ENCODE data around the gene CHRM5. TPM values are rescaled to one million over a fixed set of nuclear protein-coding genes. Genes with fewer than 3 reads are reported as not detected.

Gene CHRM5
- total RNA-seq, 2 donors from 2014 or later, result not detected

DNA sequence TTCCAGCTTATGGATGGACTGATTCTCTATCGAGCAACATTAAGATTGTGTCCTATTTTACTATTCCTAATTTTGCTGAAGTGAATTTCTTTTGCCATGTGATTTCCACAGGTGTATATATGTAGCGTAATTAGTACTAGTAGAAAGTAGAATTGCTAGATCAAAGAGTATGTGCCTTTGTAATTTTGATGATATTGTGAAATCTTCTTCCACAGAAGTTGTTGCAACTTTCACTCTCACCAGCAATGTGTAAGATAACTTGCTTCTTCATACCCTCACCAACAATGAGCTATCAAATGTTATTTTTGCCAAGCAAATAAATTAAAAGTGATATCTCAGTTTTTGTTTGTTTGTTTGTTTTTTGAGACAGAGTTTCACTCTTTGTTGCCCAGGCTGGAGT lies 139.0 kb downstream of the CHRM5 start:
- Mint-ChIP-seq H3K9me3 (peaks cover 2% of the 10 kb centered on the region), H3K4me3 (no peak overlapping the region), H3K27me3 (no peaks in the 10 kb centered on the region), H3K4me1 (ENCODE audit: low read depth in 2 of 2) (peaks cover 0 to 6% of the 10 kb centered on the region in 2 donors), H3K27ac (no peak overlapping the region), H3K36me3 (no peaks in the 10 kb centered on the region)
- DNase-seq (ENCODE audit: low spot score) (no peak), ATAC-seq (no peak)

GRCh38 chr15:34109797-34110663 lies 141.7 kb downstream of the CHRM5 start:
- Mint-ChIP-seq H3K4me1 (ENCODE audit: low read depth in 2 of 2) (no peaks in the 10 kb centered on the region), H3K36me3 (no peaks in the 10 kb centered on the region), H3K27ac (no peak overlapping the region), H3K4me3 (no peak overlapping the region), H3K9me3 (no peaks in the 10 kb centered on the region), H3K27me3 (peaks cover 5 to 12% of the 10 kb centered on the region in 2 donors)
- ATAC-seq (no peak), DNase-seq (ENCODE audit: low spot score) (no peak)

GRCh38 chr15:34111488-34111887 lies 143.2 kb downstream of the CHRM5 start:
- no peak overlapping the region for H3K4me3 Mint-ChIP-seq
- H3K36me3 Mint-ChIP-seq, result no peaks in the 10 kb centered on the region
- no peaks in the 10 kb centered on the region for H3K4me1 Mint-ChIP-seq (ENCODE audit: low read depth in 2 of 2)
- H3K27me3 Mint-ChIP-seq, result peaks cover 5 to 12% of the 10 kb centered on the region in 2 donors
- H3K9me3 Mint-ChIP-seq, result no peaks in the 10 kb centered on the region
- H3K27ac Mint-ChIP-seq, result no peak overlapping the region
- ATAC-seq, result no peak
- DNase-seq (ENCODE audit: low spot score), result no peak

DNA sequence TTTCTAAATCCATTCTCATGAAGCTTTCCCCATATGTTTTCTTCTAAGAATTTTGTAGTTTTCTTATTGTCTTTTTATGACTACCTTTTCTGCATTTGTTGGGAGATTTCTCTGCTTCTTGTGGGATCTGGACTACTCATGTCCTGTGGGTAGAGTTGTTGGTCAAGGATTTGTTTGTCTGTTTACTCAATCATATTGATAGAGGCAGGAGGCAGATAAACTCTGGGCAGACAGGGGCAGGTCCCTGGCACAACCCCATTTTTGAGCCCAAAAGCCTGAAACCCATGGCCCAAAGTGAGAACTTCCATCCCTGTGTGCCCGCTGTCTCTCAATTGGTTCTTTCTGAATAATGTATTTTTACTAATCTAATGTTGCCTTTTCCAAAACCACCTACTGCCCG lies 145.9 kb downstream of the CHRM5 start:
- H3K36me3 Mint-ChIP-seq, result no peaks in the 10 kb centered on the region
- no peak overlapping the region for H3K27ac Mint-ChIP-seq
- no peaks in the 10 kb centered on the region for H3K4me1 Mint-ChIP-seq (ENCODE audit: low read depth in 2 of 2)
- ATAC-seq (no peak), DNase-seq (ENCODE audit: low spot score) (no peak)
- H3K4me3 Mint-ChIP-seq, result no peak overlapping the region
- no peaks in the 10 kb centered on the region for H3K9me3 Mint-ChIP-seq
- H3K27me3 Mint-ChIP-seq, result peaks cover 8 to 19% of the 10 kb centered on the region in 2 donors

- H3K36me3 Mint-ChIP-seq, result no peaks in the 10 kb centered on the region
- ATAC-seq (no peak), DNase-seq (ENCODE audit: low spot score) (no peak)
- H3K9me3 Mint-ChIP-seq, result no peaks in the 10 kb centered on the region
- H3K4me1 Mint-ChIP-seq (ENCODE audit: low read depth in 2 of 2), result no peaks in the 10 kb centered on the region
- peaks cover 8 to 19% of the 10 kb centered on the region in 2 donors for H3K27me3 Mint-ChIP-seq
- no peak overlapping the region for H3K27ac Mint-ChIP-seq
- H3K4me3 Mint-ChIP-seq, result no peak overlapping the region
Observed at GRCh38 chr15:34114739-34115138, 146.4 kb downstream of the CHRM5 start.

GRCh38 chr15:34116620-34117019 lies 148.3 kb downstream of the CHRM5 start:
- Mint-ChIP-seq H3K27me3 (peaks cover 16 to 29% of the 10 kb centered on the region in 2 donors), H3K4me3 (no peak overlapping the region), H3K36me3 (no peaks in the 10 kb centered on the region), H3K27ac (no peak overlapping the region), H3K9me3 (no peaks in the 10 kb centered on the region), H3K4me1 (ENCODE audit: low read depth in 2 of 2) (no peaks in the 10 kb centered on the region)
- DNase-seq (ENCODE audit: low spot score) (no peak), ATAC-seq (no peak)

Other genes with a start within 250 kb of the CHRM5 start
- 10 to 100 TPM; 17.0 to 27.4 TPM for gene AVEN, start 70.7 kb downstream of the CHRM5 start, total RNA-seq
- gene EMC7, start 133.4 kb downstream of the CHRM5 start, total RNA-seq, result 10 to 100 TPM; 57.7 to 90.2 TPM
- gene PGBD4, start 133.6 kb downstream of the CHRM5 start, total RNA-seq, result 1 to 10 TPM; 3.4 to 4.4 TPM
- gene KATNBL1, start 241.6 kb downstream of the CHRM5 start, total RNA-seq, result 10 to 100 TPM; 39.2 to 79.6 TPM